ENCODE data around the gene RMRP.

DNA sequence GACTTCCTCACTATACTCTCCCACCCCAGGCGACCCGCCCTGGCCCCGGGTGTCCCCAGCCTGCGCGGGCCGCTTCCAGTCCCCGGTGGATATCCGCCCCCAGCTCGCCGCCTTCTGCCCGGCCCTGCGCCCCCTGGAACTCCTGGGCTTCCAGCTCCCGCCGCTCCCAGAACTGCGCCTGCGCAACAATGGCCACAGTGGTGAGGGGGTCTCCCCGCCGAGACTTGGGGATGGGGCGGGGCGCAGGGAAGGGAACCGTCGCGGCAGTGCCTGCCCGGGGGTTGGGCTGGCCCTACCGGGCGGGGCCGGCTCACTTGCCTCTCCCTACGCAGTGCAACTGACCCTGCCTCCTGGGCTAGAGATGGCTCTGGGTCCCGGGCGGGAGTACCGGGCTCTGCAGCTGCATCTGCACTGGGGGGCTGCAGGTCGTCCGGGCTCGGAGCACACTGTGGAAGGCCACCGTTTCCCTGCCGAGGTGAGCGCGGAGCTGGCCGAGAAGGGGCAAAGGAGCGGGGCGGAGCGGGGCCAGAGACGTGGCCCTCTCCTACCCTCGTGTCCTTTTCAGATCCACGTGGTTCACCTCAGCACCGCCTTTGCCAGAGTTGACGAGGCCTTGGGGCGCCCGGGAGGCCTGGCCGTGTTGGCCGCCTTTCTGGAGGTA, 18.0 kb upstream of the RMRP start:
- no peak for TF ChIP-seq POLR2A (IDR thresholded peaks at IDR 0.05)
- TF ChIP-seq, protein P1, sequence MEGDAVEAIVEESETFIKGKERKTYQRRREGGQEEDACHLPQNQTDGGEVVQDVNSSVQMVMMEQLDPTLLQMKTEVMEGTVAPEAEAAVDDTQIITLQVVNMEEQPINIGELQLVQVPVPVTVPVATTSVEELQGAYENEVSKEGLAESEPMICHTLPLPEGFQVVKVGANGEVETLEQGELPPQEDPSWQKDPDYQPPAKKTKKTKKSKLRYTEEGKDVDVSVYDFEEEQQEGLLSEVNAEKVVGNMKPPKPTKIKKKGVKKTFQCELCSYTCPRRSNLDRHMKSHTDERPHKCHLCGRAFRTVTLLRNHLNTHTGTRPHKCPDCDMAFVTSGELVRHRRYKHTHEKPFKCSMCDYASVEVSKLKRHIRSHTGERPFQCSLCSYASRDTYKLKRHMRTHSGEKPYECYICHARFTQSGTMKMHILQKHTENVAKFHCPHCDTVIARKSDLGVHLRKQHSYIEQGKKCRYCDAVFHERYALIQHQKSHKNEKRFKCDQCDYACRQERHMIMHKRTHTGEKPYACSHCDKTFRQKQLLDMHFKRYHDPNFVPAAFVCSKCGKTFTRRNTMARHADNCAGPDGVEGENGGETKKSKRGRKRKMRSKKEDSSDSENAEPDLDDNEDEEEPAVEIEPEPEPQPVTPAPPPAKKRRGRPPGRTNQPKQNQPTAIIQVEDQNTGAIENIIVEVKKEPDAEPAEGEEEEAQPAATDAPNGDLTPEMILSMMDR (IDR thresholded peaks at IDR 0.05): no peak
